ENCODE results near the gene STX19. TPM values are rescaled to one million over a fixed set of nuclear protein-coding genes. Genes with fewer than 3 reads are reported as not detected.
"Not testable (repeated sequence)": the region's sequence is repeated elsewhere in the genome, so short reads cannot be mapped to it uniquely, and the experiment has no call there.

The STX19 gene
- total RNA-seq, 1 experiment from 2014 or later, result not detected

DNA sequence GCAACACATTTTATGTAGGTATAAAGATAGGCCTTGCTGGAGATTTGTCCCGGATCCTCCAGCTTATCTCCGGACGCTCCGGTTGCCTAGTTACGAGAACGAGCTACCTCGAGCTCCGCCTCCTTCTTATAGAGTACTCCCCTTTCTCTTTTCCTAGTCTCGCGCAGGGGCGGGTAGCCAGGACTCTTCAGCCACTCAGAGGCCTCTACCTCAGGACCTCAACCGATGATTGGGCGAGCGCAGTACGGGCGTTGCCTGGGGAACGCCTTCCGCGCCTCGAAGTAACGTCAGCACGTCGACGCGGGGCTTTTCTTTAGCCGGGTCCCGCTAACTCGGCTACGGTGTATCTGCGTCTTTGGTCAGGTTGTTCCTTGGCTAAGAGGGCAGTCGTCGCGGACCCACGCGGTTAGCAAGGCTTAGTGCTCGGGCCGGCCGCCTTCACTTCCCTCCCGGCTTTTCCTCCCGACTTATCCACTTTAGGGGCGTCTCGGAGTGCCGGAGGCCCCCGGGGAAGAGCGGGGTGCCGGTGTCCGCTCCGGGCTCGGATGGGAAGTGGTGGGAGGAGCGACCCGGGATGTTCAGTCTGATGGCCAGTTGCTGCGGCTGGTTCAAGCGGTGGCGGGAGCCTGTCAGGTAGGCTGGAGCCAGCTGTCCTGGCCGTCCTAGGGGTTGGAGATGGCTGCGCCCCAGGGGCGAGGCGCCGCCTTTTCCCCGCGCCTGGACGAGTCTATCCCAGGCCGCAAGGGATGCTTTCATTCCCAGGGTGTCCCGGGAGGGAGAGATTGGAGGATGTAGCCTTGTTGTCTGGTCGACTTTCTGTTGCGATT is 48.3 kb downstream of the STX19 start, which contains the start of gene ARL13B:
TSS of gene ARL13B (plus strand) at position 306 of the 827 bp plus-strand sequence. CDS start at position 575, 269 bp downstream.
- DNase-seq (ENCODE audit: low spot score), result peak; percentile 99

DNA sequence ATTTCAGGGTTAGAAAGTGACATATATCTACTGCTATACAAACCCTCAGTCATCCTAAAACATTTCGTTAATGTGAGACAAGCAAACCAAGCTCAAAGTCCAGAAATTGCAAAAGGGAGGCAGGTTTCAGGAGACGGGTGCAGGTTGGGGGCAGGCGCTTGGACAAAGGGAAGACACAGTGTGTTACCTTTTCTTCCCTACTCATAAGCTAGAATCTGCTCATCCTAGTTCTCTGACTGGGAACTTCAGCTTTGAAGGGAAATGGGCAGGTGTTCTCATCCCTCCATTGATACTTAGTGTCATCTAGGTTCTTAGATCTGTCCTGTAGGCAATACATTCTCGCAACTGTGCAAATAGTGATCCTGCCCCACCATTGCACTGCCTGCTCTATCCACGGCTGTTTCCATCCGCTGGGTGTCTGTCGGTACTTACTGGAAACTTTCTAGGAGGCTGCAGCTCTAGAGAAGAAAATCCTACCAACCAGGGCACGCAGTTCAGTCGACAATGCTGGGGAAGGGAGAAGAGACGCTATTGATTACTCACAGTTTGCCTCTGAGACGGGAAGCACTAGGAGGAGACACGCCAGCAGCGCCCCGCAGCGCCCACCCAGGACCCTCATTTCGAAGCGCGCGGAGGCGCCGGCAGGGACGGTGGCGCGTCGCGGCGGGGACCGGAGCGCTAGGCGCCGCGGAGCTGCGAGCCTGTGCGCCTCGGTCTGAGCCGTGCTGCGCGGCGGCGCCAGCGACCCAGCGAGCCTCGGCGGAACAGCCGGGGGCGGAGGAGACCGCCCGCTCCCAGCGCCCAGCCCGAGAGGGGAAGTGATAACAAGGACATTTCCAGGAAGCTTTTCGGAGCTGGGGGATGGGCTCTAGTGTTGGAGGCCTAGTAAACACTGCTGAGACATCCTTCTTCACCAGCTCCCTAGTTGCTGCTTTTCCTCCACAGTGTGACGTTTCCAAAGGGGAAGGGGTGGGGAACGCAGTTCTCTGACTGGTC is 55.0 kb downstream of the STX19 start, which contains the start of gene PROS1:
TSS of gene PROS1 (minus strand) at position 766 of the 996 bp plus-strand sequence. CDS start at position 619, 147 bp downstream.
- peak; percentile 88 for DNase-seq (ENCODE audit: low spot score)

DNA sequence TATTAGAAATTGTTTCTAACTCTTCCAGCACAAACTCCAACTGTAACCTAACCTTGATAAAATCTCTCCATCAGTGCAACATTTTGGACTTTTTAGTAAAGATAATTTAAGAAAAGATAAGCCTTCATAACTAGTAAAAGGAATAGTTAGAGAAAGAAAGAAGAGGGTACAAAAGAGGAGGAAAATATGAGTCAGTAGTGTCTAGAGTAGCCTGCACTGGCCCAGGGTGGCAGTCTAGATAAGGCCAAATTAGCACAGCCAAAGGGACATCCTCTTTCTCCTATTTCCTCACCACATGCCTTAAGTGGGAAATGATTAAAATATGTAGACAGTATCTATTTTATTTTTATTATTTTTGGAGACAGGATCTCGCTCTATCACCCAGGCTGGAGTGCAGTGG is 58.4 kb downstream of the STX19 start:
- DNase-seq (ENCODE audit: low spot score), result no peak

DNA sequence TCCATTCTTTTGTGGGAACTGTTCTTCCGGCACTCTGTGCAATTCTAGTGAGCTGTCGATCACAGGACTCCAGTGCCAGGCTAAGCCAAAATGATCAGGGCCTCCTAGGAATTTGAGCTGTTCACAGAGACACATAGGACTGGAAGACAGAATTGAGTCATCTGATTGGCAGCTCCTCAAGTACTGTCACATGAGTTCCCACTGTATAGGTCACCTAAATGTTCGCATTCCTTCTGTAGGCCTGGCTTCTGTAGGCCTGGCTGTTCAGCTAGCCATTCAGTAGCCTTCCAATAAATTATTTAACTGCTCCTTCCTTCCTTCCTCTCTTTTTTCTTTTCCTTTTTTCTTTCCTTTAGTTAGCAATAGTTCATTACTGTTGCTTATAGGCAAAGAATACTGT is 59.0 kb downstream of the STX19 start:
- DNase-seq (ENCODE audit: low spot score), result peak; percentile 73

DNA sequence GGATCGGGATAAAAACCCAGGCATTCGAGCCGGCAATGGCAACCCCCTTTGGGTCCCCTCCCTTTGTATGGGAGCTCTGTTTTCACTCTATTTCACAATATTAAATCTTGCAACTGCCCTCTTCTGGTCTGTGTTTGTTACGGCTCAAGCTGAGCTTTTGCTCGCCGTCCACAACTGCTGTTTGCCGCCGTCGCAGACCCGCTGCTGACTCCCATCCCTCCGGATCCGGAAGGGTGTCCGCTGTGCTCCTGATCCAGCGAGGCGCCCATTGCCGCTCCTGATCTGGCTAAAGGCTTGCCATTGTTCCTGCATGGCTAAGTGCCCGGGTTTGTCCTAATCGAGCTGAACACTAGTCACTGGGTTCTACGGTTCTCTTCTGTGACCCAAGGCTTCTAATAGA is 63.3 kb downstream of the STX19 start:
- DNase-seq (ENCODE audit: low spot score), result not testable (repeated sequence)

Other genes with a start within 250 kb of the STX19 start
- 58.8 and 73.0 TPM in 2 replicates for gene PROS1, start 54.7 kb downstream of the STX19 start, total RNA-seq (2014; rRNA removed; shearing (Covaris generic))
- 21.3 and 24.8 TPM in 2 replicates for gene ARL13B, start 48.4 kb downstream of the STX19 start, total RNA-seq (2014; rRNA removed; shearing (Covaris generic))
- 4.0 and 6.8 TPM in 2 replicates for gene DHFR2, start 34.3 kb upstream of the STX19 start, total RNA-seq (2014; rRNA removed; shearing (Covaris generic))
- 15.4 and 16.7 TPM in 2 replicates for gene NSUN3, start 34.5 kb upstream of the STX19 start, total RNA-seq (2014; rRNA removed; shearing (Covaris generic))

Measured in A172 (cell line).